Right kidney (tissue), 1 donor: ENCODE data around the gene HEG1.
"Not testable (repeated sequence)": the region's sequence is repeated elsewhere in the genome, so short reads cannot be mapped to it uniquely, and the experiment has no call there.

ENCODE experiments used
- DNase-seq: peaks from one replicate; pipeline ENCODE4 v3.0.0-alpha.2; 2016

HEG1 gene

GRCh38 chr3:124985349-124985748, 70.4 kb downstream of the HEG1 start:
- DNase-seq = no peak

- no peak for DNase-seq
Observed at GRCh38 chr3:124984754-124985153, 71.0 kb downstream of the HEG1 start.

- DNase-seq = no peak
Observed at GRCh38 chr3:124982855-124983254, 72.9 kb downstream of the HEG1 start.

GRCh38 chr3:124981472-124981871, 74.3 kb downstream of the HEG1 start:
- no peak for DNase-seq

GRCh38 chr3:124978627-124979026, 77.2 kb downstream of the HEG1 start:
- DNase-seq = no peak

- DNase-seq = no peak
Observed at GRCh38 chr3:124976383-124976782, 79.4 kb downstream of the HEG1 start.

- no peak for DNase-seq
Observed at GRCh38 chr3:124974691-124975090, 81.1 kb downstream of the HEG1 start.

- no peak for DNase-seq
Observed at GRCh38 chr3:124973290-124973689, 82.5 kb downstream of the HEG1 start.

- no peak for DNase-seq
Observed at GRCh38 chr3:124972457-124972856, 83.3 kb downstream of the HEG1 start.

- DNase-seq = no peak
Observed at GRCh38 chr3:124969963-124970722, 85.7 kb downstream of the HEG1 start.

GRCh38 chr3:124969190-124969589, 86.6 kb downstream of the HEG1 start:
- no peak for DNase-seq

GRCh38 chr3:124967964-124968363, 87.8 kb downstream of the HEG1 start:
- DNase-seq = no peak

- DNase-seq = no peak
Observed at GRCh38 chr3:124966521-124967445, 89.0 kb downstream of the HEG1 start.

- DNase-seq = no peak
Observed at GRCh38 chr3:124965413-124965812, 90.4 kb downstream of the HEG1 start.

- no peak for DNase-seq
Observed at GRCh38 chr3:124964387-124964786, 91.4 kb downstream of the HEG1 start.

- no peak for DNase-seq
Observed at GRCh38 chr3:124963755-124964154, 92.0 kb downstream of the HEG1 start.

GRCh38 chr3:124962403-124962940, 93.3 kb downstream of the HEG1 start:
- no peak for DNase-seq

GRCh38 chr3:124960698-124961097, 95.1 kb downstream of the HEG1 start:
- no peak for DNase-seq

- DNase-seq = no peak
Observed at GRCh38 chr3:124960105-124960504, 95.7 kb downstream of the HEG1 start.

GRCh38 chr3:124957951-124958350, 97.8 kb downstream of the HEG1 start:
- DNase-seq = not testable (repeated sequence)

GRCh38 chr3:124952282-124952855, 103.4 kb downstream of the HEG1 start:
- no peak for DNase-seq

GRCh38 chr3:124951511-124952281, 104.1 kb downstream of the HEG1 start:
- DNase-seq = no peak
